OCI-LY1 (cell line): ENCODE data around the gene RAPH1.

ENCODE experiments used
- EZH2 ChIP-seq: fragments of 200-600 bp; sonication (generic), shearing (Covaris generic); IDR thresholded peaks from 2 replicates; pipeline ENCODE4 v1.8.0; 2017; ENCODE audit warnings: borderline replicate concordance, mixed run types, mild to moderate bottlenecking, antibody characterized with exemption, low read length, moderate library complexity, mixed read lengths
- TF ChIP-seq, protein P1 (sequence below): fragments of 200-600 bp; sonication (generic), shearing (Covaris generic); IDR thresholded peaks from 2 replicates; pipeline ENCODE4 v1.5.1; 2017; ENCODE audit warnings: mild to moderate bottlenecking, antibody characterized with exemption, low read length, moderate library complexity, mixed read lengths

DNA sequence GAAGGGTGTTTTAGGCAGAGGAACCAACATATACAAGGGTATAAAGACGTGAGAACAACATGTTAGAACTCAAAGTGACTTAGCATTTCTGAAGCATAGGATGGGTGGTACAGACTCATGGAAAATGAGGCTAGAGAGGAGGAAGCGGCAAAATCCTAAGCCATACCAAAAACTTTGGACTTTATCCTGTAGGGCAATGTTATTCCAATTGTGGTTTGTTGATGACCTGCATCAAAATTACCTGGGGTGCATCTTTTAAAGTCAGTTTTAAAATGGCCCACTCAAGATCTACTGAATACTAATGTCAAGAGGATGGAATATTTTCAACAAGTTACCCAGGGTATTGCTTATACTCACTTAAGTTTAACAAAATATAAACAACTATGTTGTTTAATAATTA, 34.8 kb downstream of the RAPH1 start:
- TF ChIP-seq, protein P1, sequence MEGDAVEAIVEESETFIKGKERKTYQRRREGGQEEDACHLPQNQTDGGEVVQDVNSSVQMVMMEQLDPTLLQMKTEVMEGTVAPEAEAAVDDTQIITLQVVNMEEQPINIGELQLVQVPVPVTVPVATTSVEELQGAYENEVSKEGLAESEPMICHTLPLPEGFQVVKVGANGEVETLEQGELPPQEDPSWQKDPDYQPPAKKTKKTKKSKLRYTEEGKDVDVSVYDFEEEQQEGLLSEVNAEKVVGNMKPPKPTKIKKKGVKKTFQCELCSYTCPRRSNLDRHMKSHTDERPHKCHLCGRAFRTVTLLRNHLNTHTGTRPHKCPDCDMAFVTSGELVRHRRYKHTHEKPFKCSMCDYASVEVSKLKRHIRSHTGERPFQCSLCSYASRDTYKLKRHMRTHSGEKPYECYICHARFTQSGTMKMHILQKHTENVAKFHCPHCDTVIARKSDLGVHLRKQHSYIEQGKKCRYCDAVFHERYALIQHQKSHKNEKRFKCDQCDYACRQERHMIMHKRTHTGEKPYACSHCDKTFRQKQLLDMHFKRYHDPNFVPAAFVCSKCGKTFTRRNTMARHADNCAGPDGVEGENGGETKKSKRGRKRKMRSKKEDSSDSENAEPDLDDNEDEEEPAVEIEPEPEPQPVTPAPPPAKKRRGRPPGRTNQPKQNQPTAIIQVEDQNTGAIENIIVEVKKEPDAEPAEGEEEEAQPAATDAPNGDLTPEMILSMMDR, result no peak
- no peak for TF ChIP-seq EZH2
